ENCODE results near the gene MRPL52. TPM values are rescaled to one million over a fixed set of nuclear protein-coding genes. Genes with fewer than 3 reads are reported as not detected.

MRPL52 gene
- total RNA-seq, 2 experiments from 2014 or later, result 100 to 181 TPM

DNA sequence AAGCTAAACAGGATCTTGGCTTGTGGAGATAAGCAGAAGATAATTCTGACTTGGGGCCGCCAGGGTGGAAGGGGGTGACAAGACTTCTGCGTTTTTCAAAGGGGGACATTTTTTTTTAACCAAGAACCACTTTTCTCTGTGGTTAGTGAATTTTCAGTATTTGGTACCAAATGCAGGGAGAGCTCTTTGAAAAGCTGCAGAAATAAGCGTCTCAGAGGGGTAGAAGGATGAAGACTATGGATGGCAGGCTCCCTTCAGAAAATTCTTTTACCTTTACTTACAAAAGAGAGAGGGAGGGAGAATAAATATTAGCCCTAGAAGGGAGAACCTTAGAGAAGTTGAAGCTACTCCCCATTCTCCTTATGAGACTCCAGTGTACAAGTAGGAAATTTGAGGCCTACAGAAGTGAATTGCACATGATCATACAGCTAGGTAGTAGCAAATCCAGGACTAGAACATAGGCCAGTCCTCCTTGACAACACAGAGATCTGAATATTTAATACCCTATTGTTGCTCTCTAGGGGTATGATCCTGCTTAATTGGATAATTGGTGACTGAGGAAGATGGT, 840 bp downstream of the MRPL52 start:
- Histone ChIP-seq H3K36me3 (ENCODE audit: insufficient read depth, low read length) (peaks cover 44% of the 10 kb centered on the region), H3K4me1 (ENCODE audit: insufficient read depth, low read length, poor library complexity, severe bottlenecking) (peaks cover 45% of the 10 kb centered on the region), H3K27ac (ENCODE audit: low read depth, low read length, poor library complexity, severe bottlenecking) (peak overlapping the region; percentile 69), H3K9me3 (ENCODE audit: low read length) (no peaks in the 10 kb centered on the region), H3K79me2 (ENCODE audit: insufficient read depth, low read depth, low read length) (peaks cover 25% of the 10 kb centered on the region), H3K9me2 (ENCODE audit: insufficient read depth, low read length) (no peaks in the 10 kb centered on the region), H2AFZ (ENCODE audit: low read length) (peak overlapping the region; percentile 76; the same call in 1 of the 2 replicates), H3K4me2 (ENCODE audit: low read length) (peak overlapping the region; percentile 93), H3K4me3 (ENCODE audit: low read depth, low read length, poor library complexity, severe bottlenecking) (peak overlapping the region; percentile 74), H4K20me1 (ENCODE audit: insufficient read depth, low read length) (no peaks in the 10 kb centered on the region)
- TSS peak; percentile 78 for BruUV-seq (replicated peaks)
- intact Hi-C loops (cut with micrococcal nuclease; ENCODE audit: unreplicated experiment), result no loop called here
- CTCF ChIA-PET (ENCODE audit: unreplicated experiment), result interaction anchor here (0.6 to 1.5 kb wide), 6 partner anchors 11 to 173 kb away, joined by 3 to 13 read pairs (median 4); no protein-coding TSS in a partner anchor
- TF ChIP-seq EZH2phosphoT487 (IDR thresholded peaks at IDR 0.05; ENCODE audit: borderline replicate concordance, low read depth, low read length) (no peak), CTCF (conservative IDR thresholded peaks at IDR 0.05; ENCODE audit: low read length) (no peak)
- DNase-seq (ENCODE audit: low spot score), result peak; percentile 43
- POLR2A ChIA-PET, result interaction anchor here (0.7 to 1.8 kb wide), 14 partner anchors 8 to 489 kb away, joined by 3 to 12 read pairs (median 4); partner anchors contain the start of gene OXA1L

DNA sequence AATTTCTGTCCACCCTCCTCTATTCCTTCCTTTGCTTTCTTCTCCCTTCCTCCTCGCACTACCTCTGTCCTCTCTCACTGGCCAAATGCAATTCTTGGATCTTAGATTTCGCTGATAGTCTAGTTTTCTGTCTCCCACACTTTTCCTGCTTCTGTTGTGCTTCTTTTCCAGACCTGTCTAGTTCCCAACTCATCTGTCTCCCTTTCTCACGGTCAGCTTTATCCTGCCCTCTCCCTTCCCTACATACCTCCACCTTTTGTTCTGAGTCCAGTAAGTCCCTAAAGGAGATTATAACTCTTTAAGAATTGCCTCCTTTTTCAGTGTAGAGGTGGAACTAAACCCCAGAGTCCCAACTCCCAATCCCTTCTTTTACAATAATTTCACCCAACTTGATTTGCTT, 5.8 kb downstream of the MRPL52 start:
- Histone ChIP-seq H3K9me2 (ENCODE audit: insufficient read depth, low read length) (no peaks in the 10 kb centered on the region), H3K4me1 (ENCODE audit: insufficient read depth, low read length, poor library complexity, severe bottlenecking) (peaks cover 13% of the 10 kb centered on the region), H2AFZ (ENCODE audit: low read length) (no peak overlapping the region), H3K36me3 (ENCODE audit: insufficient read depth, low read length) (peaks cover 52% of the 10 kb centered on the region), H3K27ac (ENCODE audit: low read depth, low read length, poor library complexity, severe bottlenecking) (no peak overlapping the region), H3K4me3 (ENCODE audit: low read depth, low read length, poor library complexity, severe bottlenecking) (no peak overlapping the region), H3K79me2 (ENCODE audit: insufficient read depth, low read depth, low read length) (peaks cover 16% of the 10 kb centered on the region), H3K4me2 (ENCODE audit: low read length) (no peak overlapping the region), H3K9me3 (ENCODE audit: low read length) (no peaks in the 10 kb centered on the region), H4K20me1 (ENCODE audit: insufficient read depth, low read length) (no peaks in the 10 kb centered on the region)
- no peak for TF ChIP-seq CTCF (conservative IDR thresholded peaks at IDR 0.05; ENCODE audit: low read length)
- no peak for TF ChIP-seq EZH2phosphoT487 (IDR thresholded peaks at IDR 0.05; ENCODE audit: borderline replicate concordance, low read depth, low read length)
- POLR2A ChIA-PET, result interaction anchor here (1.4 to 1.6 kb wide), 2 partner anchors 20 to 69 kb away, joined by 3 to 4 read pairs; partner anchors contain the start of gene OXA1L
- DNase-seq (ENCODE audit: low spot score), result no peak
- CTCF ChIA-PET (ENCODE audit: unreplicated experiment), result no interaction called here
- BruUV-seq (replicated peaks), result no TSS peak
- intact Hi-C loops (cut with micrococcal nuclease; ENCODE audit: unreplicated experiment), result no loop called here
